Measurements from ENCODE around the gene PDSS2. TPM values are rescaled to one million over a fixed set of nuclear protein-coding genes. Genes with fewer than 3 reads are reported as not detected.
"Not testable (repeated sequence)": the region's sequence is repeated elsewhere in the genome, so short reads cannot be mapped to it uniquely, and the experiment has no call there.

The PDSS2 gene
- total and polyA plus RNA-seq, 2 of the 4 experiments (the other 2 are of a cell fraction): 8.6 to 9.2 TPM

DNA sequence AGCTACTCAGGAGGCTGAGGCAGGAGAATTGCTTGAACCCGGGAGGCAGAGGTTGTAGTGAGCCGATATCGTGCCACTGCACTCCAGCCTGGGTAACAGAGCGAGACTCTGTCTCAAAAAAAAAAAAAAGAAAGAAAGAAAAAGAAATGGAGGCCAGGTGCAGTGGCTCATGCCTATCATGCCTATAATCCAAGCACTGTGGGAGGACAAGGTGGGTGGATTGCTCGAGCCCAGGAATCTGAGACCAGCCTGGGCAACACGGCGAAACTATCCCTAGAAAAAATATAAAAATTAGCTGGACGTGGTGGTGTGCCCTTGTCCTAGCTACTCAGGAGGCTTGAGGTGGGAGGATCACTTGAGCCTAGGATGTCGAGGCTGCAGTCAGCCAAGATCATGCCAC, 170.1 kb downstream of the PDSS2 start:
- H3K23ac ChIP-seq (ENCODE audit: low read depth, low read length); H2BK5ac ChIP-seq (ENCODE audit: low read depth, low read length, poor library complexity, severe bottlenecking); H4K8ac ChIP-seq (ENCODE audit: low read depth in 2 of 2, low read length in 2 of 2); intact Hi-C loops (cut with micrococcal nuclease); H3K4ac ChIP-seq (ENCODE audit: low read depth, low read length); H3K27ac ChIP-seq (ENCODE audit: insufficient read depth, low read length); DNase-seq; in situ Hi-C loops (cut with MboI; ENCODE audit: low sequenced_read_pairs); H2AFZ ChIP-seq (replicated peaks; ENCODE audit: low read length, poor library complexity); H3K18ac ChIP-seq (ENCODE audit: low read depth, low read length); ATAC-seq (ENCODE audit: low read depth); H4K20me1 ChIP-seq (ENCODE audit: insufficient read depth, low read length); H3K9me3 ChIP-seq (ENCODE audit: control insufficient read depth, insufficient read depth, low read length); BruUV-seq (replicated peaks); H3K27me3 ChIP-seq (ENCODE audit: control insufficient read depth, insufficient read depth, low read length); H3K9me1 ChIP-seq (ENCODE audit: insufficient read depth, low read length); H3K4me2 ChIP-seq (ENCODE audit: low read depth, low read length); H2BK120ac ChIP-seq (ENCODE audit: low read depth, low read length); H3K9ac ChIP-seq (ENCODE audit: low read depth, low read length); H3K79me1 ChIP-seq (ENCODE audit: low read depth in 1 of 2, low read length in 2 of 2); H3K14ac ChIP-seq (replicated peaks; ENCODE audit: low read depth, low read length); POLR2A ChIA-PET (ENCODE audit: unreplicated experiment); H4K5ac ChIP-seq (ENCODE audit: low read depth, low read length); H3K4me1 ChIP-seq (ENCODE audit: control insufficient read depth, insufficient read depth, low read length); H2AK5ac ChIP-seq (ENCODE audit: low read depth, low read length); dilution Hi-C loops (cut with HindIII; ENCODE audit: low sequenced_read_pairs, unreplicated experiment); H3K56ac ChIP-seq (ENCODE audit: extremely low read depth, insufficient read depth, low read length); H2BK20ac ChIP-seq (ENCODE audit: low read depth, low read length); H3K36me3 ChIP-seq (ENCODE audit: control insufficient read depth, insufficient read depth, low read length); H4K91ac ChIP-seq (ENCODE audit: insufficient read depth, low read depth, low read length); H2BK15ac ChIP-seq (ENCODE audit: low read depth, low read length); H2AK9ac ChIP-seq (replicated peaks; ENCODE audit: low read depth, low read length, poor library complexity); H3K4me3 ChIP-seq (ENCODE audit: insufficient read depth, low read depth, low read length): not testable (repeated sequence)
- WGBS, 2 experiments (ENCODE audit: extremely low coverage in 2 of 2, insufficient read length in 1 of 2): no CpG with 5 or more reads among the region's 9 CpGs
- CTCF ChIA-PET: interaction anchor here (0.6 kb wide), 1 partner anchor 366 kb away, joined by 3 read pairs; no protein-coding TSS in a partner anchor

- BruUV-seq (replicated peaks); H3K9me3 ChIP-seq (ENCODE audit: control insufficient read depth, insufficient read depth, low read length); H2BK15ac ChIP-seq (ENCODE audit: low read depth, low read length); H4K20me1 ChIP-seq (ENCODE audit: insufficient read depth, low read length); H3K79me1 ChIP-seq (ENCODE audit: low read depth in 1 of 2, low read length in 2 of 2); H3K9ac ChIP-seq (ENCODE audit: low read depth, low read length); H3K18ac ChIP-seq (ENCODE audit: low read depth, low read length); in situ Hi-C loops (cut with MboI; ENCODE audit: low sequenced_read_pairs); H4K5ac ChIP-seq (ENCODE audit: low read depth, low read length); ATAC-seq (ENCODE audit: low read depth); H3K9me1 ChIP-seq (ENCODE audit: insufficient read depth, low read length); H2AK5ac ChIP-seq (ENCODE audit: low read depth, low read length); H3K36me3 ChIP-seq (ENCODE audit: control insufficient read depth, insufficient read depth, low read length); DNase-seq; H3K4me1 ChIP-seq (ENCODE audit: control insufficient read depth, insufficient read depth, low read length); H3K27me3 ChIP-seq (ENCODE audit: control insufficient read depth, insufficient read depth, low read length); H2BK5ac ChIP-seq (ENCODE audit: low read depth, low read length, poor library complexity, severe bottlenecking); H2AFZ ChIP-seq (replicated peaks; ENCODE audit: low read length, poor library complexity); H4K91ac ChIP-seq (ENCODE audit: insufficient read depth, low read depth, low read length); H3K23ac ChIP-seq (ENCODE audit: low read depth, low read length); intact Hi-C loops (cut with micrococcal nuclease); H2BK20ac ChIP-seq (ENCODE audit: low read depth, low read length); H3K27ac ChIP-seq (ENCODE audit: insufficient read depth, low read length); dilution Hi-C loops (cut with HindIII; ENCODE audit: low sequenced_read_pairs, unreplicated experiment); H3K4me3 ChIP-seq (ENCODE audit: insufficient read depth, low read depth, low read length); H3K4ac ChIP-seq (ENCODE audit: low read depth, low read length); POLR2A ChIA-PET (ENCODE audit: unreplicated experiment); H2BK120ac ChIP-seq (ENCODE audit: low read depth, low read length); CTCF ChIA-PET; H2AK9ac ChIP-seq (replicated peaks; ENCODE audit: low read depth, low read length, poor library complexity); H3K56ac ChIP-seq (ENCODE audit: extremely low read depth, insufficient read depth, low read length); H4K8ac ChIP-seq (ENCODE audit: low read depth in 2 of 2, low read length in 2 of 2); H3K4me2 ChIP-seq (ENCODE audit: low read depth, low read length); H3K14ac ChIP-seq (replicated peaks; ENCODE audit: low read depth, low read length): not testable (repeated sequence)
- no CpG with 5 or more reads among the region's 6 CpGs for WGBS, 2 experiments (ENCODE audit: extremely low coverage in 2 of 2, insufficient read length in 1 of 2)
Measured at GRCh38 chr6:107285683-107286082, 173.7 kb downstream of the PDSS2 start.

Measured in IMR-90 (cell line).